Motor neuron (in vitro differentiated cells): ENCODE measurements around the gene FAM174C. TPM values are rescaled to one million over a fixed set of nuclear protein-coding genes. Genes with fewer than 3 reads are reported as not detected.
A peak's percentile ranks its signal among the peaks of the same experiment; 100 is the strongest.

ENCODE experiments used
- ATAC-seq, 8 experiments: fragments of 200-7000 bp; cut with Tn5 transposase; replicated peaks in 6 of 8; 2 replicates each; pipeline ENCODE4 v1.8.0; 2021; ENCODE audit warnings: mild to moderate bottlenecking in 8 of 8, moderate library complexity in 8 of 8
- H3K27ac ChIP-seq, 2 donors: fragments of 250-450 bp; sonication (Bioruptor Pico); 2 replicates each; pipeline ENCODE4 v1.9.0; 2021; ENCODE audit warnings: antibody characterized with exemption in 2 of 2, mild to moderate bottlenecking in 2 of 2, moderate library complexity in 1 of 2
- H3K4me1 ChIP-seq, 2 donors: fragments of 250-450 bp; sonication (Bioruptor Pico); replicated peaks in 1 of 2; 2 replicates each; pipeline ENCODE4 v1.6.1; 2021; ENCODE audit warnings: antibody characterized with exemption in 2 of 2, mild to moderate bottlenecking in 2 of 2, moderate library complexity in 1 of 2
- H3K4me3 ChIP-seq, 5 donors: fragments of 250-450 bp; sonication (Bioruptor Pico); 2 replicates each; pipeline ENCODE4 v1.9.0; 2021; ENCODE audit warnings: antibody characterized with exemption in 5 of 5, mild to moderate bottlenecking in 5 of 5, moderate library complexity in 4 of 5
- WGBS, 10 experiments: fragments of 450-650 bp; shearing (Covaris generic); methylation state at CpG; one replicate each; pipeline ENCODE4 v1.0.0; 2022; 5-methylcytosine and 5-hydroxymethylcytosine counted together
- in situ Hi-C, 9 experiments: fragments of 400-800 bp; cut with MboI; loops; one replicate each; pipeline ENCODE4 v1.15.0; 2021; ENCODE audit warnings: low sequenced_read_pairs in 9 of 9, low pct_unique_long_range_greater_than_20kb in 2 of 9; ENCODE audit not compliant: unreplicated experiment in 9 of 9
- total RNA-seq, 8 experiments: library from RNA; unstranded; fragments of 300-600 nt; gene quantifications; 2 replicates each; pipeline versions ENCODE4 v1.2.3 to v1.2.4, GENCODE V29; 2022

The FAM174C gene
- total RNA-seq, 8 experiments from 2014 or later: 14.2 to 88.9 (median 25.3) TPM

GRCh38 chr19:1308718-1309117, 33.4 kb downstream of the FAM174C start:
- 40 to 90% (median 70%) methylated on average over 3 to 7 of the region's 11 CpGs; no CpG with 5 or more reads in 5 of the 10 experiments for WGBS, 10 experiments
- H3K4me1 ChIP-seq: peaks cover 0 to 5% of the 10 kb centered on the region in 2 donors
- in situ Hi-C loops: no loop called here

DNA sequence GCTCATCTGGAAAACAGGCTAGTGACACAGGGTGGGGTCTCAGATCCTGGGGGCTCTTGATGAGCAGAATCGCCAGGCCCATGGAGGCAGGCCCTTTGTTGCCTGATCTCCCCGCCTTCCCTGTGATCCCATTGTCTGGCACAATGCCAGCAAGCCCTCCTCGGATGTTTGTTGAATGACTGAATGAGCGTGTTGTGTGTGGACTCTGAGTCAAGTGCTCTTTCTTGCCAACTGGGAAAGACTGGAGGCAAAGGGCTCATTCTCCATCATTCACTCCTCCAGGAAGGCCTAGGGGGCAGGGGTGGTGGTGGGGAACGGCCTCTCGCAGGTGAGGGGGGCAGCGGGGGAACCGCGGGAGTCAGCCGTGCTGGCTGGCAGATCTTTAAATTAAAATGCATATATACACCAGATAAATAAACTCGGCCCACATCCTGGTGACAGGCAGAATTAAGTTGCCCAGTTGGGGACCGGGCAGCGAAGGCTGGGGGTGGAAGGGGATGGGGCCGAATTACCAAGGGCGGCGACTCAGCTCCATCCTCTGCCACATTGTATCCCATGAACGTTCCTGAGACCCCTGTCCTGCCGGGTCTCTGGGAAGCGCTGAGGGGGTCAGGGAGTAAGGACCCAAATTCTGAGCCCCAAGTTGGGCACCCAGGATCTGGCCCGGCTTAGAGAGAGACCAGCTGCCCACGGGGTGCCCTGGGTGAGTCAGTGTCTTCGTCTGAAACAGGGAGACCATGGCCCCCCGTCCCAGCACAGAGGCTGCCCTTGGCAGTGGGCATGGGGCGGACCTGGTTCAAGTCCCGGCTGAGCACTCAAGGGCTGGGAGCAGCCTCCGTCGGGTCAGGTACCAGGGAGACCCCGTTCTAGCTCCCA, 34.9 kb downstream of the FAM174C start:
- Histone ChIP-seq H3K4me3 (no peak overlapping the region), H3K27ac (no peak overlapping the region), H3K4me1 (peaks cover 0 to 13% of the 10 kb centered on the region in 2 donors)
- 20 to 78% (median 51%) methylated on average over 1 to 4 of the region's 28 CpGs; no CpG with 5 or more reads in 4 of the 10 experiments for WGBS, 10 experiments
- in situ Hi-C loops: no loop called here
- ATAC-seq: no peak

More at GRCh38 chr19:1308718-1309117, 33.4 kb downstream of the FAM174C start:
- H3K4me3 ChIP-seq: no peak overlapping the region
- no peak for ATAC-seq
- H3K27ac ChIP-seq: no peak overlapping the region

GRCh38 chr19:1310853-1311180, 35.5 kb downstream of the FAM174C start:
- in situ Hi-C loops: no loop called here
- H3K4me3 ChIP-seq: no peak overlapping the region
- 20% methylated on average over 1 of the region's 18 CpGs; no CpG with 5 or more reads in 9 of the 10 experiments for WGBS, 10 experiments
- H3K27ac ChIP-seq: no peak overlapping the region
- H3K4me1 ChIP-seq: peaks cover 0 to 15% of the 10 kb centered on the region in 2 donors
- ATAC-seq: no peak

DNA sequence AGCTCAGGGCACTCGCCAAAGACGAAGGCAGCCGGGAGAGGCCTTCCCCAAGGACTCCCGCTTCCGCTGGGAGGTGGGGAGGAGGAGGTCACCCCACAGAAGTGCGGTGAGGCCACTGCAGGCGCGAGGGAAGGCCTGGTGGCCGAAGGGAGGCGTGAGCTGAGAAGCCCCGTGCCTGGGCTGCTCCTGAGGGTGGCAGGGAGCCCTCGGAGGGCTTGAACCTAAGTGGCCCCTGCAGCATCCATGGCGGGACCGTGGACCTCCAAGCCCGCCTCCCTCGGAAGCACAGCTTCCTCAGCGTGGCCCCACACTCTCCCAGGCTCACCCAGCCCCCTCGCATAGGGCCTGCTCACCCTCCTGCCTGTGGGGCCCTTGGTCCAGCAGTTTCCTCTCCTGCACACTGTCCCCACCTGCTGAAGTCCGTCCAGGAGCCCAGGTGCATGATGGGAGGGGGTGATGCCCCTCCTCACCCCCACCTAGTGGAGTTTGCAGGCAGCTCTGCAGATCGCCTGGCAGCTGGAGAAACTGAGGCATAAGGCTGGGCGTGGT, 36.3 kb downstream of the FAM174C start:
- Histone ChIP-seq H3K4me3 (no peak overlapping the region), H3K27ac (no peak overlapping the region), H3K4me1 (peaks cover 0 to 20% of the 10 kb centered on the region in 2 donors)
- WGBS, 10 experiments: 20 to 92% (median 82%) methylated on average over 1 to 7 of the region's 21 CpGs; no CpG with 5 or more reads in 6 of the 10 experiments
- in situ Hi-C loops: no loop called here
- no peak for ATAC-seq

DNA sequence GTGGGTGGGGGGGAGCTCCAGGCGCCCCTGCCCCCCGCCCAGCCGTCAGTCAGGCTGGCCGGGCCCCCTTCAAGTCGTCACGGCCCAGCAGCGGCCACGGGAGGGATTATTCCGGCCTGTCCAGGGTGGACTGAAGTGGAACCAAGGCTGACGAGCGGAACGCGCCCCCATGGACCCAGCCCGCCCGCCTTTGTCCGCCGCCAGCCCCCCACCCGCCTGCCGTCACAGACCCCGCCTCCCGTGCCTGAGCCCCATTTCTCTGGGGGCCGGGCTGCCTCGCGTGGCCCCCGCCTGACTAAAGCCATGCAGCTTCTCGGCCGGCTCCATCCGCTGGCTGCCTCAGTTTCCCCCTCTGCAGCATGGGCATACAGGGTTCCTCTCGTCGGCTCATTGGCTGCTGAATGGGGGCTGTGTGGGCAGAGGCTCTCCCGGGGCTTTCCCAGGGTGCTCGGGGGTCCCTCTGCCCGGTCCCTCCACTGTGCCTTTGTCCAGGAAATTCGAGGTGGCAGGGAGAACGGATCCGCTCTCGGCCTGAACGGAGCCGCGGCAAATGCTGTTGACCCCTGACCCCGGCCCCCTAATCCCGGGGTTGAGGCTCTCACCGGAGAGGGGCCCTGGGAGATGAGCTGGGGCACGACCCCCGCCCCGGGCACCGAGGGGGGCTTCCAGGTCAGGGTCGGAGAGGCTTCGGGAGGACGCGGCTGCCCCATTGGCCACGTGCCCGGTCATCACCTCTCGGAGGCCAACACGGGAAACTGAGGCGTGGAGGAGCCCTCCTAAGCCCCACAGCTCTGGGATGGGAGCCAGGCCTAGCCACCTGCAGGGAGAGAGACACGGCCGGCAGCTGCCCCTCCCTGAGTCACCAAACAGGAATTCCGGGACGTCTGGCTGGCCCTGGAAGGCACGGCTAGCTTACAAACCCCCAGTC, 37.7 kb downstream of the FAM174C start:
- in situ Hi-C loops: no loop called here
- ATAC-seq: peak in 1 of 8 experiments; percentile 4
- no peak overlapping the region for H3K4me3 ChIP-seq
- WGBS, 10 experiments: 83 to 100% (median 87%) methylated on average over 1 to 7 of the region's 61 CpGs; no CpG with 5 or more reads in 7 of the 10 experiments
- peaks cover 0 to 20% of the 10 kb centered on the region in 2 donors for H3K4me1 ChIP-seq
- no peak overlapping the region for H3K27ac ChIP-seq

GRCh38 chr19:1313695-1314613, 38.6 kb downstream of the FAM174C start:
- H3K4me1 ChIP-seq: peaks cover 7 to 29% of the 10 kb centered on the region in 2 donors
- no peak overlapping the region for H3K27ac ChIP-seq
- 30 to 100% (median 70%) methylated on average over 1 to 14 of the region's 32 CpGs; no CpG with 5 or more reads in 1 of the 10 experiments for WGBS, 10 experiments
- H3K4me3 ChIP-seq: no peak overlapping the region
- in situ Hi-C loops: no loop called here
- ATAC-seq: peak in 3 of 8 experiments; percentile 5 to 26 (median 10)

DNA sequence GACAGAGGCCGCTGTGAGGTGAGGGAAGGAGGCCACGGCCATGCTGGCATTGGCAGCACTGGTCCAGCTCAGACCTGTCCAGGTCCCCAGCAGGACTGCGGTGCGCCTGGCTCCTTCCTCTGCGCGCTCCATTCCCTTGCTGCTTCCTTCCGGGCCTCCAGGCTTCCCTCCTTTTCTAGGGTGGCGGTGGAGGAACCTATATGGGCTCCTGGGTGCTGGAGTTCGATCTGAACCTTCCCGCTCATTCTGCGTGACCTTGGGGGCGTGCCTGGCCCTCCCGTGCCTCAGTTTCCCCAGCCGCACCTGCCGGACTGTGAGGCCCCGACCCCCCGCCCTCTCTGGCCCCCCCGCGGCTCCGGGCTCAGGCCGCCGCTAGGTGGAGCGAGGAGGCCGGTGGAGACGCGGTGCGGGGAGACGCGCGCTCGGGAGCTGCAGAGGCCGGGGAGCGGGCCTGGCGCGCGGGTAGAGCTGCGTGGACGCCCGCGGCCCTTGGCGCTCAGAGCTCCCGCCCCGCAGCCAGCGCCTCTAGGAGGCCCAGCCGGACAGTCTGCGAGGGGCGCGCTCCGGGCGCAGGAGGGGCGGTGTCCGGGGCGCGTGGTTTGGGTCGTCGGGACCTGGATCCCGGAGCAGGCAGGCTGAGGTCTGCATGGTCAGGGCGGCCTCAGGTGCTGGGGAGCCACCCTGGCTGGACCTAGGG, 40.3 kb downstream of the FAM174C start:
- Histone ChIP-seq H3K27ac (no peak overlapping the region), H3K4me3 (peak overlapping the region in 3 of 5 donors; percentile 11 to 17 (median 17)), H3K4me1 (peaks cover 15 to 35% of the 10 kb centered on the region in 2 donors)
- peak; percentile 57 to 90 (median 62) for ATAC-seq
- in situ Hi-C loops: no loop called here
- WGBS, 10 experiments: 51% methylated on average over 18 of the region's 58 CpGs; no CpG with 5 or more reads in 9 of the 10 experiments

GRCh38 chr19:1316466-1316865, 41.1 kb downstream of the FAM174C start:
- 0 to 100% (median 66%) methylated on average over 1 to 6 of the region's 13 CpGs; no CpG with 5 or more reads in 4 of the 10 experiments for WGBS, 10 experiments
- H3K27ac ChIP-seq: no peak overlapping the region
- ATAC-seq: no peak
- in situ Hi-C loops: no loop called here
- no peak overlapping the region for H3K4me3 ChIP-seq
- peaks cover 15 to 35% of the 10 kb centered on the region in 2 donors for H3K4me1 ChIP-seq

GRCh38 chr19:1317274-1318003, 42.1 kb downstream of the FAM174C start:
- H3K4me1 ChIP-seq: peaks cover 15 to 33% of the 10 kb centered on the region in 2 donors
- ATAC-seq: no peak
- no peak overlapping the region for H3K4me3 ChIP-seq
- no peak overlapping the region for H3K27ac ChIP-seq
- 49 to 88% (median 73%) methylated on average over 2 to 12 of the region's 17 CpGs; no CpG with 5 or more reads in 1 of the 10 experiments for WGBS, 10 experiments
- in situ Hi-C loops: no loop called here

- Histone ChIP-seq H3K27ac (peak overlapping the region; percentile 36 to 78), H3K4me3 (peak overlapping the region in 2 of 5 donors; percentile 3 to 4), H3K4me1 (peaks cover 21 to 36% of the 10 kb centered on the region in 2 donors)
- 5 to 28% (median 13%) methylated on average over 2 to 15 of the region's 46 CpGs; no CpG with 5 or more reads in 5 of the 10 experiments for WGBS, 10 experiments
- ATAC-seq: peak in 5 of 8 experiments; percentile 65 to 83 (median 77)
- in situ Hi-C loops: no loop called here
Measured at GRCh38 chr19:1318678-1319471, 43.5 kb downstream of the FAM174C start.
